Sciatic nerve (tissue), 2 donors: ENCODE data around the gene TEAD4. TPM values are rescaled to one million over a fixed set of nuclear protein-coding genes. Genes with fewer than 3 reads are reported as not detected.

Source experiments
- ATAC-seq: fragments of 200-7000 bp; cut with Tn5 transposase; one replicate; pipeline ENCODE4 v1.9.1; 2020; ENCODE audit warnings: mild to moderate bottlenecking, moderate library complexity
- DNase-seq: peaks from one replicate; pipeline ENCODE4 v3.0.0-alpha.2; 2020; ENCODE audit warnings: low spot score
- intact Hi-C: fragments of 100-400 bp; cut with DNase I; formaldehyde crosslinking; loops from one replicate; pipeline ENCODE4 v1.14.2; 2022
- total RNA-seq: library from RNA; stranded (reverse); fragmentation: NEBNext Ultra II Directional; extraction: Animal tissue kit (Norgen Biotek cat#: 25700); gene quantifications from one replicate; pipeline ENCODE4 v1.2.1, GENCODE V29; 2021
- donor health status: DM: no; HTN: no; CAD: no.
- donor health status: DM: no; HTN: no; CAD: no.

Gene TEAD4
- total RNA-seq, 1 donor from 2014 or later: 30.1 TPM

DNA sequence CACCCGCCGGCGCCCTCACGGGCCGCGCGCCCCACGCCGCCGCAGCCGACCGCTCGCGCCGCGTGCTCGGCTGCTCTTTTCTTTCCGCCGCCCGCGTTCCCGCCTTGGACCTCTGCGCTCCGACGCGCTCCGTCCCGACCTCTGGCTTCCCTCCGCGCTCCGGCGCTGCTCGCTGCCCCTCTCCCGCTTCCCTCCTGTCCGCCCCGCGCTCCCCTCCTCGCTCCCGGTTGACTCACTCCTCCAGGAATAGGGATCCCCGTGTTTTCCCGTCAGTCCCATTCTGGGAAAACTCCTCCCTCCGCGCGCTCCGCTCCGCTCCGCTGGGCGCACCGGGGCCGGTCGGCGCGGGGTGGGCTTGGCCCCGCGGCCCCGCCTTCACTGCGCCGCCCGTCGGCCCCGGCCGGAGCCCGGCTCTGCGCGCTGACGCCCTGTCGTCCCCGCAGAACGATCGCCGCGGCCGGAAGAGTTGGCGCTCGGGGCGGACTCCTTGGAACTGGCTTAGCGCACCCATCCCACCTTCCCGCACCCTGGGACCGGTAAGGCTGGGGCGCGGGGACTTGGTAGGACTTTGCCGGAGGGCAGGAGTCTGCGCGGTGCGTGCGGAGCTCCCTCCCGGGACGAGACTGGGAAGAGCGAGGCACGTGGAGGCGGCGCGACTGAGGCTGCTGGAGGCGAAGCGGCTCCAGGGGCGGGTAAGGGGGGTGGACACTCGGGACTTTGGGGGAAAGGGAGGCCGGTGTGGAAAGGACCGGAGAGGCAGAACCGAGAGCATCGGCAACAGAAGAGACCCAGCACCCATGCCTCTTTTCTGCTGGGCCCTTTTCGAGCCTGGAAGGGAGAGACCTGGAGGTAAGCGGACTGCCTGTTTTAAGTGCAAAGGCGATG lies 550 bp downstream of the TEAD4 start:
- ATAC-seq (peak; percentile 70), DNase-seq (peak; percentile 71)
- intact Hi-C loops: no loop called here

DNA sequence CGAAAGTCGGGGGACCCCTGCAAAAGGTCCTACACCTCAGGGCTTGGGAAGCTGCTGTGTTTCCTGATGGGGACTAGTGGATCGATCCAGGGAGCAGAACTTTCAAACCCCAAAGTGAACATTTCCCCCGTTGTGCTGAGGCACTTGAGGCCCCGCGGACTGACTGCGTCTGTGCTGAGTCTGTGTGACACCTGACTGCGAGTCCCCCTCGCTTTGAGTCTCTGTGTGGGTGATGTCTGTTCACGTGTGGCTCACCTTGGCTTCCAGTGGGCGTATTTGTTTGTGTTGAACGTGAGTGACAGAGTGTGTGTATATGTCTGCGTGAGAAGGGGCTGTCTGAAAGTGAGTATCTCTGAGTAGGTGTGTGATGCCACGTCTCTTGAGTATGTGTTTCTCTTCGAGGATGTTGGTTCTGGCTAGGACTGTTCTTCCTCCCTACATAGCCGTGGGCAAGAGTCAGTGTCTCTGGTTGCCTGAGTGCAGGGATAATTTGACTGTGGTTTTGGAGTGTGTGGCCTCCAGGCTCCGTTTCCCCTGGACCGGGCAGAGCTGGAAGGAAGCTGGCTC lies 1.3 kb downstream of the TEAD4 start:
- intact Hi-C loops: no loop called here

DNA sequence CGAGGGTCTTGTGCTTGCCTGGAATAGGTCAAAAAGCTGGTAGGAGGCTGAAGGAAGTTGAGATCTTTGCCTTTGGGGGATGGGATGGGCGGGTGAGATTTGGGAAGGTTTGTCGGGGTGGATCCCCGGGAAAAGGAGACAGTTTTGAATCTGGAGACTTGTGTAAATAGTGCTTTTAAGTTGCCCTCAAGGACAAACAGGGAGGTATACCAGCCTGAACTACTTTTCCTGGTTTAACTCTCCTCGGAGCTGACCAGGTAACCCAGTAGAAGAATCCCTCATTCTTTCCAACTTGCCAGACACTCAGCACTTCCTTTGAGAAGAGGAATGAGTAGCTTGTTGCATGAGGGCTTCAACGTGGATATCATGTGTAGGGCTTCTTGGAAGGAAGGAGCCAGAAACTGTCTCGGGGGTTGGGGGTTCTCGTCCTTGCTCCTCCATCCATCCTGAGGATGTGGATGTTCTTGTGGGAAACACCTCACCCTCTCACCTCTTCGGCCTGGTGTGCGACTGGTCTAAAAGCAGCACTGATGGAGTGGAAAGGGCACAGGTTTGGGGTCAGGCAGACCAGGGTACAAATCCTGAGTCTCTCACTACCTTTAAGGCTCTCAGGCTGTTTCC lies 1.9 kb downstream of the TEAD4 start:
- intact Hi-C loops: no loop called here
- DNase-seq (no peak), ATAC-seq (no peak)

More for the DNA sequence above, 1.3 kb downstream of the TEAD4 start:
- ATAC-seq (peak; percentile 11), DNase-seq (no peak)

DNA sequence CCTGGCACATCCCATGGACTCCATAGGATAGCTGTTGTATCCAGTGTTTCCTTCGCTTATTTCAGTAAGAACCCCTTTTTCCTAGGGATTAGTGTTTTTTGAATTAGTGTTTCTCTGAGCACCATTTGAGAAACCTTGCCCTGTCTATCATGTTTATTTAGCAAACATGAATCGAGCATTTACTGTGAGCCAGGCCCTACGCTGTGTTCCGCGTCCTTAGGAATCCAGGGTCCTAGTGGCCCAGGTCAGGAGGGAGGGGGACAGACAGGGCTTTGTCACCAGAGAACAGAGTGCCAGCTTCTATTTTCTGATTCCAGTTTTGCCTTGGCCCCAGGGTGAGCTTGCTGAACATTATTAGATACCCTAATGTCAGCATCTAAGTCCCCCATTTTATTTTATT lies 2.5 kb downstream of the TEAD4 start:
- DNase-seq: no peak
- no peak for ATAC-seq
- intact Hi-C loops: no loop called here

DNA sequence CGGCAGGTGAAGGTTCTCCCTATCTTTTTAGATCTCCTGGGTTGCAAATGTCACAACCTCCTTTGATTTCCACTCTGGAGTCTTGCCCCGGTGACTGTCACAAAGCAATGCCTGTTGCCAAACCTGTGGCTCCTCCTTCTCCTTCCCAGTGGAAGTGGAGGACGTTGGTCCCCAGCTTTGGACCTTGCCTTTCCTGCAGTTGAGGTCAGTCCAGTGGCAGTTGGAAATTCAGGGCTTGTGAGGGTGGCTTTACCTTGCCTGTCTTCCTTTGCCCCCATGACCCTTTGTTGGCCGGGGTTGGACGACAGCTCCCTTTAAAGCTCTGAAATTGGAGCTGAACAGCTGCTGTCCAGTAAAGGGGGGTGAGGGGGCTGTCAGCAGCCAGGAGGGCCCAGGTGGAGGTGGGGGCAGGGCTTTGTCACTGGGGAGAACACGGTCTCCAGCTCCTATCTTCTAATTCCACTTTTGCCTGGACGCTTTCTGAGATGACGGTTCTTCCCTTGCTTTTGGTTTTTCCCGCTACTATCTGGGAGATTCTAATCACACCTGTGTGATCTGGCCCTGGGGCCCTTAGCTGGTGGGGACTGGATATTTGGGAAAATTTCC lies 4.1 kb downstream of the TEAD4 start:
- ATAC-seq (no peak), DNase-seq (no peak)
- intact Hi-C loops: no loop called here

- no peak for DNase-seq
- ATAC-seq: peak; percentile 8
- intact Hi-C loops: no loop called here
Measured at GRCh38 chr12:2963760-2964292, 4.6 kb downstream of the TEAD4 start.

DNA sequence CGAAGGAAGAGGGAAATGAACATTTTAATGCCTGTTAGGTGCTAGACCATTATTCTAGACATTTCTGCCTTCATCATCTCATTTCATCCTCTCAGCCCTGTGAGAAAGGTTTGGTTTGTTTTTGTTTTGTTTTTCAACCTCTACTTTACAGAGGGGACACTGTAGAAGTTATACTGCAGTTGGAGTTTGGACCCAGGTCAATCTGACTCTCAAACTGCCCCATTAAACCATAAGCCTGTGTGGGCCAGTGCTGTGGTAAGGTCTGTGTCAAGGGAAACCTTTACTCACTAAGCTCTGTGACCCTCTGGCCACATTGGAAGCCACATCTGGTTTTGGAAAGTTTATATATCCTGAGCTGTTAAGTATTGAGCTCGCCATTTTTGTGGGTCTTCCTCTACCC lies 8.5 kb downstream of the TEAD4 start:
- DNase-seq (no peak), ATAC-seq (no peak)
- intact Hi-C loops: no loop called here

GRCh38 chr12:2970744-2971143 lies 11.5 kb downstream of the TEAD4 start:
- intact Hi-C loops: no loop called here

DNA sequence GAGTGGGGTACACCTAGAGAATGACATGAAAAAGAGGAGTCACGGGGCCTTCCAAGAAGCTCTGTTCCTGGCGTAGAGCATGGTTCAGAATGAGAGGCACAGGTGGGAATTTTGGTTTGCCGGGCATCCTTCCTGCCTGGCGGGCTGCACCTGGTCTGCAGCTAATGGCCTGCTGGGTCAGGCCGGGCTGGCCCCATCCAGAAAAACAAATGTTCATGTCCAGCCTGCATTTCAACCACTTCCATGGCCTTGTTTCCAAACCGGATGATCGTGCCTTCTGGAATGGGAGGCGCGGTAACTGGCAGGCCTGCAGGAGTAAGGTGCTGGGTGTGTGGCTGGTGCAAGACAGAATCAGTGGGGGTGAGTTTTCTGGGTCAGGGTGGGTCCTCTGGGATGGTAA lies 14.4 kb downstream of the TEAD4 start:
- ATAC-seq: no peak
- no peak for DNase-seq
- intact Hi-C loops: no loop called here

More at GRCh38 chr12:2970744-2971143, 11.5 kb downstream of the TEAD4 start:
- ATAC-seq (no peak), DNase-seq (no peak)

- no peak for ATAC-seq
- intact Hi-C loops: no loop called here
- DNase-seq: no peak
Measured at GRCh38 chr12:2974560-2974971, 15.4 kb downstream of the TEAD4 start.

DNA sequence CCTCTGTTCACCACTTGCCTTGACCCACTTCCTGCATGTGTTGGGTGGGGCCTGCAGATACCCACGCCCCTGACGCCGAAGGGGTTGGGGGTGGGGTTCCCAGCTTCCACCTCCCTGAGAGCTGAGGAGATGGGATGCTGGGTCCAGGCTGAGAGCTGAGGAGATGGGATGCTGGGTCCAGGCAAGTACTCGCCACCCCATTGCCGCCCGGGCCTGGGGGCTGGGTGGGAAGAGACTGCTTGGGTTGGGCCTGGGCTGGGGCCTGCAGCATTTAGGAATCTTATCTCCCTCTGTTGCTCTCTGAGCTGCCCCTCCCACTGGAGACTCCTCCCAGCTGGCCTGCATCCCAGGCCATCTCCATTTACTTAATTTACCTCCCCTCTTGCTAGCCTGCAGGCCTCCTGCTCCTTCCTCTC lies 17.4 kb downstream of the TEAD4 start:
- intact Hi-C loops: no loop called here
- ATAC-seq (no peak), DNase-seq (no peak)

- intact Hi-C loops: no loop called here
- no peak for ATAC-seq
- no peak for DNase-seq
Measured at GRCh38 chr12:2977776-2978175, 18.6 kb downstream of the TEAD4 start.

- ATAC-seq: no peak
- intact Hi-C loops: no loop called here
Measured at GRCh38 chr12:2979806-2980205, 20.6 kb downstream of the TEAD4 start.

GRCh38 chr12:2980630-2981029 lies 21.4 kb downstream of the TEAD4 start:
- no peak for ATAC-seq
- DNase-seq: no peak
- intact Hi-C loops: no loop called here

More at GRCh38 chr12:2979806-2980205, 20.6 kb downstream of the TEAD4 start:
- DNase-seq: no peak

- DNase-seq (no peak), ATAC-seq (peak; percentile 10)
- intact Hi-C loops: no loop called here
Measured at GRCh38 chr12:2982361-2982760, 23.2 kb downstream of the TEAD4 start.

DNA sequence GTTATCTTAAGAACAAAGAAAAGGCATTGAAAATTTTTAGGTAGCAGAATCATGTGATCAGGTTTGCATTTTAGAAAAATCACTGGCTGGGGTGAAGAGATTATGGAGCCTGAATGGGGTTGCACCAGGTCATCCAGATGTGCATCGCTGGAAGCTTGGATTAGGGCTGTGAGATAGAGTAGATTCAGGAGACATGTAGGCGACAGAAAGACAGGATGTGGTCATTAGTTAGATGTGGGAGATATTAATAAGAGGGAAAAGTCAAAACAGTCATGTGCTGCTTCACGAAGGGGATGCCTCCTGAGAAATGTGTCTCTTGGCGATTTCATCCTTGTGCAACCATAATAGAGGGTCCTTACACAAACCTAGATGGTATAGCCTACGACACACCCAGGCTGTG lies 25.1 kb downstream of the TEAD4 start:
- ATAC-seq: no peak
- intact Hi-C loops: no loop called here

GRCh38 chr12:2984698-2985097 lies 25.5 kb downstream of the TEAD4 start:
- ATAC-seq (no peak), DNase-seq (no peak)
- intact Hi-C loops: no loop called here

More for the DNA sequence above, 25.1 kb downstream of the TEAD4 start:
- DNase-seq: no peak

GRCh38 chr12:2986876-2987275 lies 27.7 kb downstream of the TEAD4 start:
- intact Hi-C loops: no loop called here
- DNase-seq: no peak
- no peak for ATAC-seq

GRCh38 chr12:2988494-2988893 lies 29.3 kb downstream of the TEAD4 start:
- intact Hi-C loops: no loop called here
- no peak for DNase-seq
- no peak for ATAC-seq
